Activated naive CD8-positive, alpha-beta T cell treated with anti-CD3 and anti-CD28 coated beads, Interleukin-2, amount 50 U/mL, for 24 hours (primary cell): Measurements from ENCODE around the gene SLC45A1.

Source experiments
- ATAC-seq: fragments of 150-1000 bp; cut with Tn5 transposase; one replicate; pipeline ENCODE4 v1.10.0; 2021
- DNase-seq: peaks from one replicate; pipeline ENCODE4 v3.0.0; 2021
- H3K27ac Mint-ChIP-seq: one replicate; pipeline ENCODE4 v1.8.0; 2021; ENCODE audit warnings: mild to moderate bottlenecking, mixed read lengths
- H3K27me3 Mint-ChIP-seq: one replicate; pipeline ENCODE4 v1.8.0; 2021; ENCODE audit warnings: mixed read lengths
- H3K36me3 Mint-ChIP-seq: one replicate; pipeline ENCODE4 v1.8.0; 2021; ENCODE audit warnings: low read depth, mixed read lengths
- H3K4me1 Mint-ChIP-seq: one replicate; pipeline ENCODE4 v1.8.0; 2021; ENCODE audit warnings: mixed read lengths
- H3K4me3 Mint-ChIP-seq: one replicate; pipeline ENCODE4 v1.8.0; 2021; ENCODE audit warnings: mild to moderate bottlenecking, moderate library complexity, mixed read lengths
- H3K9me3 Mint-ChIP-seq: one replicate; pipeline ENCODE4 v1.8.0; 2021; ENCODE audit warnings: mixed read lengths

Gene SLC45A1

GRCh38 chr1:8323706-8324105 lies 5.8 kb downstream of the SLC45A1 start:
- Mint-ChIP-seq H3K36me3 (no peaks in the 10 kb centered on the region), H3K4me1 (peaks cover under 1% of the 10 kb centered on the region), H3K27me3 (peaks cover 8% of the 10 kb centered on the region), H3K27ac (no peak overlapping the region), H3K4me3 (no peak overlapping the region), H3K9me3 (peaks cover 4% of the 10 kb centered on the region)
- no peak for ATAC-seq
- DNase-seq = no peak

- Mint-ChIP-seq H3K27me3 (peaks cover 5% of the 10 kb centered on the region), H3K9me3 (peaks cover 4% of the 10 kb centered on the region), H3K4me1 (no peaks in the 10 kb centered on the region), H3K4me3 (no peak overlapping the region), H3K27ac (no peak overlapping the region), H3K36me3 (no peaks in the 10 kb centered on the region)
- ATAC-seq = no peak
- no peak for DNase-seq
Measured at GRCh38 chr1:8324176-8324810, 6.4 kb downstream of the SLC45A1 start.

GRCh38 chr1:8325771-8326170 lies 7.9 kb downstream of the SLC45A1 start:
- H3K4me3 Mint-ChIP-seq = no peak overlapping the region
- ATAC-seq (no peak), DNase-seq (no peak)
- peaks cover 4% of the 10 kb centered on the region for H3K9me3 Mint-ChIP-seq
- H3K27me3 Mint-ChIP-seq = no peaks in the 10 kb centered on the region
- no peak overlapping the region for H3K27ac Mint-ChIP-seq
- H3K4me1 Mint-ChIP-seq = no peaks in the 10 kb centered on the region
- no peaks in the 10 kb centered on the region for H3K36me3 Mint-ChIP-seq

- no peak for DNase-seq
- Mint-ChIP-seq H3K4me3 (no peak overlapping the region), H3K27ac (no peak overlapping the region), H3K36me3 (no peaks in the 10 kb centered on the region), H3K9me3 (peaks cover 4% of the 10 kb centered on the region), H3K4me1 (no peaks in the 10 kb centered on the region), H3K27me3 (no peaks in the 10 kb centered on the region)
- ATAC-seq = no peak
Measured at GRCh38 chr1:8326265-8326664, 8.4 kb downstream of the SLC45A1 start.

- Mint-ChIP-seq H3K9me3 (no peaks in the 10 kb centered on the region), H3K4me3 (no peak overlapping the region), H3K36me3 (no peaks in the 10 kb centered on the region), H3K27ac (no peak overlapping the region), H3K27me3 (no peaks in the 10 kb centered on the region), H3K4me1 (no peaks in the 10 kb centered on the region)
- DNase-seq = no peak
- no peak for ATAC-seq
Measured at GRCh38 chr1:8328271-8328670, 10.4 kb downstream of the SLC45A1 start.

- no peak for ATAC-seq
- no peaks in the 10 kb centered on the region for H3K36me3 Mint-ChIP-seq
Measured at GRCh38 chr1:8329439-8329838, 11.5 kb downstream of the SLC45A1 start.

GRCh38 chr1:8329858-8330257 lies 11.9 kb downstream of the SLC45A1 start:
- ATAC-seq = no peak
- H3K36me3 Mint-ChIP-seq = no peaks in the 10 kb centered on the region
- no peaks in the 10 kb centered on the region for H3K9me3 Mint-ChIP-seq
- H3K4me3 Mint-ChIP-seq = no peak overlapping the region
- no peak overlapping the region for H3K27ac Mint-ChIP-seq
- no peaks in the 10 kb centered on the region for H3K4me1 Mint-ChIP-seq
- no peaks in the 10 kb centered on the region for H3K27me3 Mint-ChIP-seq
- no peak for DNase-seq

More at GRCh38 chr1:8329439-8329838, 11.5 kb downstream of the SLC45A1 start:
- H3K27ac Mint-ChIP-seq = no peak overlapping the region
- no peaks in the 10 kb centered on the region for H3K9me3 Mint-ChIP-seq
- DNase-seq = no peak
- H3K4me1 Mint-ChIP-seq = no peaks in the 10 kb centered on the region
- no peaks in the 10 kb centered on the region for H3K27me3 Mint-ChIP-seq
- no peak overlapping the region for H3K4me3 Mint-ChIP-seq

- H3K36me3 Mint-ChIP-seq = no peaks in the 10 kb centered on the region
- no peak for DNase-seq
- H3K4me3 Mint-ChIP-seq = no peak overlapping the region
- H3K9me3 Mint-ChIP-seq = no peaks in the 10 kb centered on the region
- no peaks in the 10 kb centered on the region for H3K27me3 Mint-ChIP-seq
- H3K4me1 Mint-ChIP-seq = no peaks in the 10 kb centered on the region
- no peak for ATAC-seq
- H3K27ac Mint-ChIP-seq = no peak overlapping the region
Measured at GRCh38 chr1:8330271-8331125, 12.6 kb downstream of the SLC45A1 start.

GRCh38 chr1:8332806-8333205 lies 14.9 kb downstream of the SLC45A1 start:
- no peak overlapping the region for H3K27ac Mint-ChIP-seq
- H3K27me3 Mint-ChIP-seq = no peaks in the 10 kb centered on the region
- no peaks in the 10 kb centered on the region for H3K36me3 Mint-ChIP-seq
- DNase-seq (no peak), ATAC-seq (no peak)
- H3K4me3 Mint-ChIP-seq = no peak overlapping the region
- peaks cover 3% of the 10 kb centered on the region for H3K9me3 Mint-ChIP-seq
- no peaks in the 10 kb centered on the region for H3K4me1 Mint-ChIP-seq

GRCh38 chr1:8333246-8333987 lies 15.5 kb downstream of the SLC45A1 start:
- Mint-ChIP-seq H3K4me1 (no peaks in the 10 kb centered on the region), H3K9me3 (peaks cover 3% of the 10 kb centered on the region), H3K4me3 (no peak overlapping the region), H3K27me3 (no peaks in the 10 kb centered on the region), H3K27ac (no peak overlapping the region), H3K36me3 (no peaks in the 10 kb centered on the region)
- ATAC-seq (no peak), DNase-seq (no peak)

- Mint-ChIP-seq H3K27me3 (no peaks in the 10 kb centered on the region), H3K4me1 (no peaks in the 10 kb centered on the region), H3K27ac (no peak overlapping the region), H3K9me3 (peaks cover 3% of the 10 kb centered on the region), H3K36me3 (no peaks in the 10 kb centered on the region), H3K4me3 (no peak overlapping the region)
- ATAC-seq = no peak
- DNase-seq = no peak
Measured at GRCh38 chr1:8334106-8334851, 16.4 kb downstream of the SLC45A1 start.

GRCh38 chr1:8335246-8335645 lies 17.3 kb downstream of the SLC45A1 start:
- ATAC-seq = no peak
- Mint-ChIP-seq H3K36me3 (no peaks in the 10 kb centered on the region), H3K9me3 (peaks cover 3% of the 10 kb centered on the region), H3K27me3 (no peaks in the 10 kb centered on the region), H3K27ac (no peak overlapping the region), H3K4me1 (no peaks in the 10 kb centered on the region), H3K4me3 (no peak overlapping the region)
- DNase-seq = no peak

GRCh38 chr1:8337776-8338525 lies 20.0 kb downstream of the SLC45A1 start:
- Mint-ChIP-seq H3K27ac (no peak overlapping the region), H3K27me3 (no peaks in the 10 kb centered on the region), H3K4me1 (no peaks in the 10 kb centered on the region), H3K9me3 (peaks cover 3% of the 10 kb centered on the region), H3K36me3 (no peaks in the 10 kb centered on the region), H3K4me3 (no peak overlapping the region)
- ATAC-seq = no peak
- DNase-seq = no peak
